ENCODE results near the gene EYS. TPM values are rescaled to one million over a fixed set of nuclear protein-coding genes. Genes with fewer than 3 reads are reported as not detected.

EYS gene
- total RNA-seq, 2 experiments from 2014 or later = not detected

DNA sequence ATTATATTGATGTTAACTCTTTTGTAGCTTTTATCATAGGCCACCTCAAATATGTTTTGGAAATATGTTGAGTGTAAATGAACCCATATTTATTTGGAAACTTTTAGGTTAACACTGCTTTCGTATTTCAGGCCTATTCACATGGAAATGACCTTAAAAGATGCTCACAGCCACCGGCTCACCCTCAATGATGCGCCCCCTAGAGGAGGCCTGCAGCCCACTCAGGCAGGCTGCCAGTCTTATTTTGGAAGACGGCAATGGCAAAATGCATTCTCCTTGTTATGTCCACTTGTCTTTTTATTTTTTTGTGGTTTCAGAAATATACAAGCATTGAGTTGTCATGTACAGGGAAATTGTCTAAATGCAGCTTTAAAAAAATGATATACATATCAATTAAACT is 1201.7 kb downstream of the EYS start:
- TF ChIP-seq, protein P1, sequence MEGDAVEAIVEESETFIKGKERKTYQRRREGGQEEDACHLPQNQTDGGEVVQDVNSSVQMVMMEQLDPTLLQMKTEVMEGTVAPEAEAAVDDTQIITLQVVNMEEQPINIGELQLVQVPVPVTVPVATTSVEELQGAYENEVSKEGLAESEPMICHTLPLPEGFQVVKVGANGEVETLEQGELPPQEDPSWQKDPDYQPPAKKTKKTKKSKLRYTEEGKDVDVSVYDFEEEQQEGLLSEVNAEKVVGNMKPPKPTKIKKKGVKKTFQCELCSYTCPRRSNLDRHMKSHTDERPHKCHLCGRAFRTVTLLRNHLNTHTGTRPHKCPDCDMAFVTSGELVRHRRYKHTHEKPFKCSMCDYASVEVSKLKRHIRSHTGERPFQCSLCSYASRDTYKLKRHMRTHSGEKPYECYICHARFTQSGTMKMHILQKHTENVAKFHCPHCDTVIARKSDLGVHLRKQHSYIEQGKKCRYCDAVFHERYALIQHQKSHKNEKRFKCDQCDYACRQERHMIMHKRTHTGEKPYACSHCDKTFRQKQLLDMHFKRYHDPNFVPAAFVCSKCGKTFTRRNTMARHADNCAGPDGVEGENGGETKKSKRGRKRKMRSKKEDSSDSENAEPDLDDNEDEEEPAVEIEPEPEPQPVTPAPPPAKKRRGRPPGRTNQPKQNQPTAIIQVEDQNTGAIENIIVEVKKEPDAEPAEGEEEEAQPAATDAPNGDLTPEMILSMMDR (IDR thresholded peaks at IDR 0.05) = no peak
- Histone ChIP-seq H3K4me1 (ENCODE audit: insufficient read depth, low read length) (no peaks in the 10 kb centered on the region), H3K9me3 (ENCODE audit: control insufficient read depth in 1 of 2, insufficient read depth in 1 of 2, low read length in 2 of 2) (peaks cover 0 to 13% of the 10 kb centered on the region in 2 experiments), H3K4me3 (ENCODE audit: low read length) (no peak overlapping the region), H3K36me3 (ENCODE audit: insufficient read depth, low read length) (no peaks in the 10 kb centered on the region), H3K27me3 (ENCODE audit: control insufficient read depth in 1 of 2, insufficient read depth in 2 of 2, low read length in 2 of 2) (no peaks in the 10 kb centered on the region), H3K27ac (ENCODE audit: low read depth in 1 of 2, low read length in 2 of 2) (no peak overlapping the region)
- Mint-ChIP-seq H3K4me3 (no peak overlapping the region), H3K9me3 (peaks cover 8% of the 10 kb centered on the region), H3K27ac (no peak overlapping the region), H3K4me1 (ENCODE audit: low read depth) (no peaks in the 10 kb centered on the region), H3K36me3 (ENCODE audit: low read depth) (no peaks in the 10 kb centered on the region), H3K27me3 (no peaks in the 10 kb centered on the region)
- POLR2A ChIA-PET = no interaction called here
- intact Hi-C loops (cut with DNase I, micrococcal nuclease) = no loop called here
- ATAC-seq (ENCODE audit: poor library complexity) (no peak), DNase-seq (no peak)
- CTCF ChIA-PET = no interaction called here

DNA sequence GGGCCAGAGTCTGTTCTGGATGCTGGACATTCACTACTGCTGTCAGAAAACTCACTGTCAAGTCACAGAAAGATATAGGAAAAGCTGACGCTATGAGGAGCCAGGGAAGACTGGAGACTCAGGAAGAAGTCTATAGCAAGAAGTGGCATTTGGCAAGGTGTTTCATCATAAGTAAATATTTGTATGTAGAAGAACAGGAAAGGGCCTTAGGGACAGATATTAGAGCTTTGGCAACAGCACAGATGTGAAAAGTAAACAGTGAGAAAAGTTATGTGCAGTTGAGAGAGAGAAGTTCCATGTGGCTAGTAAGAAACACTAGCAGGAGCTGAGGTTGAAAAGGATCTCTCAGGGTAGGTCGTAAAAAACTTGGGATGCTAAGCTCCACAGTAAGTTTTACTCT is 1202.5 kb downstream of the EYS start:
- Mint-ChIP-seq H3K4me3 (no peak overlapping the region), H3K9me3 (peaks cover 8% of the 10 kb centered on the region), H3K4me1 (ENCODE audit: low read depth) (no peaks in the 10 kb centered on the region), H3K27me3 (no peaks in the 10 kb centered on the region), H3K27ac (no peak overlapping the region), H3K36me3 (ENCODE audit: low read depth) (no peaks in the 10 kb centered on the region)
- no peak for DNase-seq
- ATAC-seq (ENCODE audit: poor library complexity) = no peak
- POLR2A ChIA-PET = no interaction called here
- Histone ChIP-seq H3K4me1 (ENCODE audit: insufficient read depth, low read length) (no peaks in the 10 kb centered on the region), H3K9me3 (ENCODE audit: control insufficient read depth in 1 of 2, insufficient read depth in 1 of 2, low read length in 2 of 2) (peaks cover 0 to 13% of the 10 kb centered on the region in 2 experiments), H3K27me3 (ENCODE audit: control insufficient read depth in 1 of 2, insufficient read depth in 2 of 2, low read length in 2 of 2) (no peaks in the 10 kb centered on the region), H3K36me3 (ENCODE audit: insufficient read depth, low read length) (no peaks in the 10 kb centered on the region), H3K4me3 (ENCODE audit: low read length) (no peak overlapping the region), H3K27ac (ENCODE audit: low read depth in 1 of 2, low read length in 2 of 2) (no peak overlapping the region)
- intact Hi-C loops (cut with DNase I, micrococcal nuclease) = no loop called here
- CTCF ChIA-PET = no interaction called here
- TF ChIP-seq, protein P1 (IDR thresholded peaks at IDR 0.05) = no peak

DNA sequence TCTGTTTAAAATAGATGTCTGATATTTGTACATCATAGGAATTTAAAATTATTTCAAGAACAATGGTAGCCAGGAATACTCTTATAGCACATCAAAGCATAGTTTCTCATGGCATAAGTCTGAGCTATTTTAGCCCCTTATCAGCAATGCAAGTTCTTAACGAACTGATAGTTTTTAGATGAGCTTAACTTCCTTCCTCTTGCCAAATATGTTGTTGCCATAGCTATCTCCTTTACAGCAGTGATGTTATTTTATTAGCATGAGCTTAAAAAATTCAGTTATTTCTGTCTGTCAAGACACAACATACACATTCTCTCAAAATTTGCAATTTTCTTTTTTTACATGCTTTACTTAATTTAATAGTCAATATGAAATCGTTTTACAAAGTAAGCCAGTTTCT is 1204.2 kb downstream of the EYS start:
- no peak for ATAC-seq (ENCODE audit: poor library complexity)
- no peaks in the 10 kb centered on the region for H3K4me1 ChIP-seq (ENCODE audit: insufficient read depth, low read length)
- no peaks in the 10 kb centered on the region for H3K36me3 ChIP-seq (ENCODE audit: insufficient read depth, low read length)
- Mint-ChIP-seq H3K27me3 (no peaks in the 10 kb centered on the region), H3K9me3 (peaks cover 8% of the 10 kb centered on the region), H3K4me3 (no peak overlapping the region), H3K36me3 (ENCODE audit: low read depth) (no peaks in the 10 kb centered on the region), H3K4me1 (ENCODE audit: low read depth) (no peaks in the 10 kb centered on the region), H3K27ac (no peak overlapping the region)
- DNase-seq = no peak
- no peaks in the 10 kb centered on the region for H3K27me3 ChIP-seq (ENCODE audit: control insufficient read depth in 1 of 2, insufficient read depth in 2 of 2, low read length in 2 of 2)
- H3K27ac ChIP-seq (ENCODE audit: low read depth in 1 of 2, low read length in 2 of 2) = no peak overlapping the region
- CTCF ChIA-PET = no interaction called here
- intact Hi-C loops (cut with DNase I, micrococcal nuclease) = no loop called here
- H3K9me3 ChIP-seq (ENCODE audit: control insufficient read depth in 1 of 2, insufficient read depth in 1 of 2, low read length in 2 of 2) = peaks cover 0 to 13% of the 10 kb centered on the region in 2 experiments
- POLR2A ChIA-PET = no interaction called here
- H3K4me3 ChIP-seq (ENCODE audit: low read length) = no peak overlapping the region
- TF ChIP-seq, protein P1 (IDR thresholded peaks at IDR 0.05) = no peak
